DLD1 (cell line): ENCODE data around the gene TMEM109.

Experiments
- in situ Hi-C: cut with HindIII; loops from 2 replicates; pipeline ENCODE4 v1.10.0; 2017; ENCODE audit warnings: low sequenced_read_pairs

TMEM109 gene, protein sequence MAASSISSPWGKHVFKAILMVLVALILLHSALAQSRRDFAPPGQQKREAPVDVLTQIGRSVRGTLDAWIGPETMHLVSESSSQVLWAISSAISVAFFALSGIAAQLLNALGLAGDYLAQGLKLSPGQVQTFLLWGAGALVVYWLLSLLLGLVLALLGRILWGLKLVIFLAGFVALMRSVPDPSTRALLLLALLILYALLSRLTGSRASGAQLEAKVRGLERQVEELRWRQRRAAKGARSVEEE

GRCh38 chr11:60913793-60914632 lies at the start of gene TMEM109:
Gene TMEM109, plus strand, starts transcription at chr11:60914158. Its CDS starts 5,536 bp downstream, at chr11:60919694.
- in situ Hi-C loops: no loop called here

DNA sequence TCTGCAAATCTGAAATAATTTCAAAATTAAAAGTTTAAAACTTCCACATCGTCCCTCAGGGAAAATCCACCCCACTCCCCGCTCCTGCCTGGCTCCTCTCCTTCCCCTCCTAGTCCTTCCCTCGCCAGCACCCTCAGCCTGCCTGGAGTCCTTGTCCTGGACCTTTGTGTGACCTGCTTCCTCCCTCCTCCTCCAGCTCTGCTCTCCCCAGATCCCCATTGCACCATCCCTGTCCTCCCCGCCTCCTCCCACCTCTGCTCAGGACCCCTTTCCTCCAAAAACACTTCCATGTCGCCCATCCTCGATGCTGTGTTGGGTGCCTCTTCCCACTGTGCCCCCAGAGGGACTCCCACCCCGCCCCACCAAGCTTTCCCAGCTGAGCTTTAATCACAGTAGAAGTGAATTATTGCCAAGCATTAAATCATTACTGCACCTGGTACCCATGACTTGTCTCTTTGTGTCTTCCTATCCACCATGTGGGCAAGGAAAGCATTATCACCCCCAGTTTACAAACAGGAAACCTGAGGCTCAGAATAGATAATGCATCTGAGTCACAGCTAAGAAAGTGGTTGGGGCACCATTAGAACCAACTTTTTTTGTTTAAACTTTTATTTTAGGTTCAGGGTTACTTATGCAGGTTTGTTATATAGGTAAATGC lies 49.0 kb upstream of the TMEM109 start:
- in situ Hi-C loops: no loop called here

- in situ Hi-C loops: no loop called here
Observed at GRCh38 chr11:60866911-60867870, 46.8 kb upstream of the TMEM109 start, which contains the start of gene ZP1. Gene ZP1, plus strand, starts transcription at chr11:60867542. Its CDS starts 20 bp downstream, at chr11:60867562.

- in situ Hi-C loops: no loop called here
Observed at GRCh38 chr11:60867871-60868681, 45.9 kb upstream of the TMEM109 start.

GRCh38 chr11:60868682-60869450 lies 45.1 kb upstream of the TMEM109 start:
- in situ Hi-C loops: no loop called here

- in situ Hi-C loops: no loop called here
Observed at GRCh38 chr11:60869451-60869825, 44.5 kb upstream of the TMEM109 start.

DNA sequence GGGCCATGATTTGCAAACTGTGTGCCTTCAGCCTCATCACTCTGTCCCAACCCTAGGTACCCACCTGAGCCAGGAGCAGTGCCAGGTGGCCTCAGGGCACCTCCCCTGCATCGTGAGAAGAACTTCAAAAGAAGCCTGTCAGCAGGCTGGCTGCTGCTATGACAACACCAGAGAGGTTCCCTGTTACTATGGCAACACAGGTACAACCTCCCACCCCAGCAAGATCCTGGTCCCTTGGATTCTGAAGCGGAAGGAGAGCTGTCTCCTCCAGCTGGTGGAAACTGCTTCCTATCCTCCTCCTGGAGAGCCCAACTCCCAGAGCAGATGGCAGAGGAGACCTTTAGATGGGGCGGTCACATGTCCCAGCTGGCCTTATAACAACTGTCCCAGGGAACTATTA lies 43.7 kb upstream of the TMEM109 start:
- in situ Hi-C loops: no loop called here

DNA sequence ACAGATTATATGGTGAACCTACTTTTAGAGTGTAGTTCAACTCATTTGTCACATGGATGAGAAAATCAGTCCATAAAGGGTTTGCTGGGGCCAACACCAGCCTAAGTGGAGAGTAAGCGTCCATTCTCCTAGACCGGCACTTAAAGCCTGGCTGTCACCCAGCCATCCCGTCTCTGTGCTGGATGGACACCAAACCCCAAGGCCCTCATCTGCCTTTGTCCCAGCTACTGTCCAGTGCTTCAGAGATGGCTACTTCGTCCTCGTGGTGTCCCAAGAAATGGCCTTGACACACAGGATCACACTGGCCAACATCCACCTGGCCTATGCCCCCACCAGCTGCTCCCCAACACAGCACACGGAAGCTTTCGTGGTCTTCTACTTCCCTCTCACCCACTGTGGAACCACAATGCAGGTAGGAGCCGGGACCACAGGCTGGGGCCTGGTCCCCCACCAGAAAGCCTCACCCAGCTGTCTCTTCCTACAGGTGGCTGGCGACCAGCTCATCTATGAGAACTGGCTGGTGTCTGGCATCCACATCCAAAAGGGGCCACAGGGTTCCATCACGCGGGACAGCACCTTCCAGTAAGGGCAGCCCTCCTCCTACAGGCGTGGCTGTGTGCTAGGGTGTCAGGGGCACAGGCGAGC lies 43.1 kb upstream of the TMEM109 start:
- in situ Hi-C loops: no loop called here

- in situ Hi-C loops: no loop called here
Observed at GRCh38 chr11:60871378-60872061, 42.4 kb upstream of the TMEM109 start.

DNA sequence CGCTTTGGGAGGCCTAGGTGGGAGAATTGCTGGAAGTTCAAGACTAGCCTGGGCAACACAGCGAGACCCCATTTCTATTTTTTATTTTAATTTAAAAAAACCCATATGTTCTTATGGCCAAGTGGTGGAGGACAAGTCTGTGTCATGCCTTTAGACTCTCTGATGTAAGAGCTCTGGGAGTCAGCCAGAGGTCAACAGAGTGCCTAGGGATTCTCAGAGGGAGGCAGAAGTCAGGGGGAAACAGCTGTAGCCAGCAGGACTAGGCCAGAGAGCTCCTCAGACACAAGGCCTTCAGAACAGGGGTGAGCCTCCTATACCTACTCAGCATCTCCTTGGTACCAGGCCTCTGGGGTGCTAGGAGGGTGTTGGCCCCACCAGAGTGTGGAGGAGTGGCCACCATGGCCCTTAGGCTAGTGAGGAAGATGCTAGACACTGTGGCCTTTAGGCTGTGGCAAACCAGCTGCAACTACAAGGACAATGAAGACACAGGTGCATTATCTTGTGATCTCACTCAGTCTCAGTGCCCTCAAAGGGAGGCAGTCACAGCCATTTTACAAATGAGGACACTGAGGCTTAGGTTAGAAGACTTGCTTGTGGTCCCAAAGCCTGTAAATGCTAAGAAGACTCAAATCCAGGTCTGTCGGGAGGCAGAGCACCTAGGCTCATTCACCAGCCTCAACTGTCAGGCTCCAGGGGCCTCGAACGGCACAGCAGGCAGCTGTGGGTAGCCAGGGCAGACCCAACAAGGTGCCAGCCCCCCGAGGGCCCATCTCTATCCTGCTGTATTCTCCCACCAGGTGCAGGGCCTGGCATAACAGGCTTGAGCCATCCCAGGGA lies 41.6 kb upstream of the TMEM109 start:
- in situ Hi-C loops: no loop called here

DNA sequence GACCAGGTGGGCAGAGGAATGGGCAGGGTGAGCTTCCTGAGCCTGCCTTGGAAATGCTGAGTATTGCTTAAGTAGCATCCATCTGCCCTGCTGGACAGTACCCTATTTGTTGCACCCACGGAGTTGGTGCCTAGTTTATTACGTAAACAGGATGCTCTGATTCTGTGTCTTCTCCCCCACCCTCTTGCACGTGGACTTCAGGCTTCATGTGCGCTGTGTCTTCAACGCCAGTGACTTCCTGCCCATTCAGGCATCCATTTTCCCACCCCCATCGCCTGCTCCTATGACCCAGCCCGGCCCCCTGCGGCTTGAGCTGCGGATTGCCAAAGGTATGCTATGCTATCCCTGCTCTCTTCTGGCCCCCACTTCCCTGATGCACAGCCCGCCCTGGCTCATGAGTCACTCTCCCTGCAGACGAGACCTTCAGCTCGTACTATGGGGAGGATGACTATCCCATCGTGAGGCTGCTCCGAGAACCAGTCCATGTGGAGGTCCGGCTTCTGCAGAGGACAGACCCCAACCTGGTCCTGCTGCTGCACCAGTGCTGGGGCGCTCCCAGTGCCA lies 40.9 kb upstream of the TMEM109 start:
- in situ Hi-C loops: no loop called here

DNA sequence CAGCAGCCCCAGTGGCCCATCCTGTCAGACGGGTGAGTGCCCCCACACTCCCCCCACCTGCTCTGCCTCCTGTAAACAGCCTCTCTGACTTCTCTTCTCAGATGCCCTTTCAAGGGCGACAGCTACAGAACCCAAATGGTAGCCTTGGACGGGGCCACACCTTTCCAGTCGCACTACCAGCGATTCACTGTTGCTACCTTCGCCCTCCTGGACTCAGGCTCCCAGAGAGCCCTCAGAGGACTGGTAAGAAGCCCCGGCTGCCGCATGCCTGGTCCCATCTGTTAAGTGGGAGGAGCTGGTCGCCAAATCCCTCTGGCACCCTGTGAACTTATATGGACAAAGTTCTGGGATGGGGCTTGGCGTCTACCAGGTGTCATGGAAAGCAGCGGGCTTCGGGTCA lies 40.4 kb upstream of the TMEM109 start:
- in situ Hi-C loops: no loop called here

DNA sequence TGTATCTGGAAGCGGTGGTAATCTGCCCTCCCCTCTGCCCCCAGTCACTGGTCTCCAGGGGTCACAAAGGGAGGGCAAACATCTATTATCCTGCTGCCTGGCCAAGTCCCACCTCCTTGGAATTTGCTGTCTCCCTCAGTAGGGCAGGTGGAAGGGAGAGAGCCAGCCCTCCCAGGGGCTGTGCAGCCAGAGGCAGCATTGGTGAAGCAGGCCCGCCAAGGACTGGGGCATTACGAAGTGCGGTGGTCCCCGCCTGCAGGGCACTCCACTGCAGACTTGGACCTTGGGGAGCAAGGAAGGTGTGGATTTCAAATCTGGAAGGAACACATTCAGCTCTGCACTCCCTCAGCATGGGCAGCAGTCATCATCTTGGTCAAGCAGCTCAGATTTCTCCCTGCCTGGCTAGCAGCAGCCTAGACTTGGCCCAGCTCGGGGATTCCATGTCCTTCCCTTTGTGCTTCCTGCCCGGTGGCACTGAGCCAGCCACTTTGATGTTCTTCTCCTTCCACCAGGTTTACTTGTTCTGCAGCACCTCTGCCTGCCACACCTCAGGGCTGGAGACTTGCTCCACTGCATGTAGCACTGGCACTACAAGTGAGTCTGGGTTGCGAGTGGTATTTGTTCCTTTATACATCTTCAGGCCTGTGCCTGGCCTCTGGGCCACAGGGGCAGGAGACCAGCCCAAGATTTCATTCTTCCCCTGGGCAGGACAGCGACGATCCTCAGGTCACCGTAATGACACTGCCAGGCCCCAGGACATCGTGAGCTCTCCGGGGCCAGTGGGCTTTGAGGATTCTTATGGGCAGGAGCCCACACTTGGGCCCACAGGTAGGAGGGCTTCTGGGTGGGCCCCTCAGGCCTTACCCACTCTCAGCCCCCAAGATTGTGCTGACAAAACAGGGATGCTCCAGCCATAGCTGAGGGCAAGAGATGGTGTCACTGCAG lies 39.3 kb upstream of the TMEM109 start:
- in situ Hi-C loops: no loop called here

DNA sequence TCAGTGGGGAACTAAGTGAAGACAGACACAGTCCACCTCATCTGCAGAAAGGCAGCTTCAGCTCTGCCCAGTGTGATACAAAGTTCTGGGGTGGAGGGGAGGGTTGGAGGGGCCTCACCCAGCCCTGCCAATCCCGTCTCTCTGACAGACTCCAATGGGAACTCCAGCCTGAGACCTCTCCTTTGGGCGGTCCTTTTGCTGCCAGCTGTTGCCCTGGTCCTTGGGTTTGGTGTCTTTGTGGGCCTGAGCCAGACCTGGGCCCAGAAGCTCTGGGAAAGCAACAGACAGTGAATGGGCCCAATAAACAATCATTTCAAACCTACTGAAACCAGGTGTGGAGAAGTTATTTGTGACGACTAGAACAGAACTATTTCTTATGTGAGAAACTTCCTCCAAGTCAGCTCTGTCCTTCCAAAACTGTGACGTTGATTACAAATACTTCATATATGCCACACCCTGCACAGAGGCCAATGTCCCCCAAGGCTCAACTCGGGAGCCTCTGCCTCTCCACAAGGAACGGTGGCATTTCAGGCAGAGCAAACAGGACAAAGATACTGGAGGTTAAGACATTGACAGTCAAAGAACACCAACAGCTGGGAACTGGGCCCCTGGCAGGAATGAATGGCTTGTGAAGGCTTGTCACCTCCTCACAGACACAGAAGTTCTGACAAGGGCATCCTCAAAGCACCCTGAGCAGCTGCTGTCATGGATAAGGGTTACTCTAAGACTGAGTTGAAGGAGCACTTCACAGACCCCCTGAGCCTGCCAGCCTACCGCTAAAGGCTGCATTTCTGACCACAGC lies 38.4 kb upstream of the TMEM109 start:
- in situ Hi-C loops: no loop called here

DNA sequence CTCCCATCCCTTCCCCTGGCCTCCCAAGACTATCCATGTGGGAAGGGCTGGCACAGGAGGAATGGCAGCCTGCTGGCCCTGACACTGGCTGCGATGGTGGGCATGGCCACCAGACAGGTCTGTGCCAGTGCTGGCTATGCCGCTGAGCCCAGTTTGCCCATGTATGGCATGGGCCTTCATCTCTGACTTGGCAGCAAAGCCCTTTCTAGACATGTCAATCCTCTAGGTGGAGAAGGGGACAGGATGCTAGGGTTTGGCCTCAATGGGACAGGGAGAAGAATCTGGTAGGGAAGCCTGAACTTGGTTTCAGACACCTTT lies 37.8 kb upstream of the TMEM109 start:
- in situ Hi-C loops: no loop called here
